Neuronal stem cell (in vitro differentiated cells): ENCODE results near the gene MTFR1L.

ENCODE experiments used
- DNase-seq: peaks from one replicate; pipeline ENCODE4 v3.0.0-alpha.2; 2013; ENCODE audit warnings: low spot score
- H2AFZ ChIP-seq: one replicate; pipeline ENCODE4 v1.6.1; 2013; ENCODE audit warnings: mild to moderate bottlenecking, low read length, inconsistent platforms
- H2AK5ac ChIP-seq: 2 replicates; pipeline ENCODE4 v1.6.1; 2013; ENCODE audit warnings: low read depth, mild to moderate bottlenecking, inconsistent platforms, low read length, moderate library complexity, mixed read lengths
- H2BK120ac ChIP-seq: 2 replicates; pipeline ENCODE4 v1.6.1; 2013; ENCODE audit warnings: low read depth, mild to moderate bottlenecking, inconsistent platforms, low read length, moderate library complexity, mixed read lengths
- H2BK12ac ChIP-seq: one replicate; pipeline ENCODE4 v1.6.1; 2013; ENCODE audit warnings: low read length, inconsistent platforms
- H2BK15ac ChIP-seq: 2 replicates; pipeline ENCODE4 v1.6.1; 2013; ENCODE audit warnings: mild to moderate bottlenecking, low read length, inconsistent platforms, mixed read lengths
- H2BK5ac ChIP-seq: one replicate; pipeline ENCODE4 v1.6.1; 2013; ENCODE audit warnings: inconsistent platforms, mild to moderate bottlenecking, low read length, moderate library complexity
- H3K14ac ChIP-seq: one replicate; pipeline ENCODE4 v1.6.1; 2013; ENCODE audit warnings: low read length, inconsistent platforms
- H3K18ac ChIP-seq: 2 replicates; pipeline ENCODE4 v1.6.1; 2013; ENCODE audit warnings: low read length, inconsistent platforms
- H3K23ac ChIP-seq: 2 replicates; pipeline ENCODE4 v1.6.1; 2013; ENCODE audit warnings: low read depth, mild to moderate bottlenecking, mixed read lengths, low read length, inconsistent platforms; ENCODE audit not compliant: poor library complexity
- H3K27ac ChIP-seq: replicated peaks from 3 replicates; pipeline ENCODE4 v1.5.1; 2013; ENCODE audit warnings: low read length, inconsistent platforms
- H3K27me3 ChIP-seq, 3 experiments: 2 replicates each; pipeline ENCODE4 v1.6.1; 2013; ENCODE audit warnings: low read length in 3 of 3, mild to moderate bottlenecking in 2 of 3, inconsistent platforms in 1 of 3, low read depth in 1 of 3, mixed read lengths in 1 of 3, moderate library complexity in 1 of 3; ENCODE audit not compliant: control insufficient read depth in 3 of 3, insufficient read depth in 3 of 3
- H3K36me3 ChIP-seq, 2 donors: replicated peaks in 1 of 2; 2 replicates each; pipeline ENCODE4 v1.6.1; 2013; ENCODE audit warnings: low read length in 2 of 2; ENCODE audit not compliant: control insufficient read depth in 2 of 2, insufficient read depth in 2 of 2
- H3K4ac ChIP-seq: 2 replicates; pipeline ENCODE4 v1.6.1; 2013; ENCODE audit warnings: inconsistent platforms, mild to moderate bottlenecking, low read length, moderate library complexity
- H3K4me1 ChIP-seq, 2 donors: 1 replicate in 1 of 2; 2 replicates in 1 of 2; pipeline ENCODE4 v1.6.1; 2013; ENCODE audit warnings: low read length in 2 of 2, low read depth in 1 of 2; ENCODE audit not compliant: control insufficient read depth in 2 of 2, insufficient read depth in 1 of 2
- H3K4me2 ChIP-seq: one replicate; pipeline ENCODE4 v1.6.1; 2013; ENCODE audit warnings: mild to moderate bottlenecking, low read length, inconsistent platforms; ENCODE audit not compliant: insufficient read depth, poor library complexity, severe bottlenecking
- H3K4me3 ChIP-seq, 2 donors: 2 replicates each; pipeline ENCODE4 v1.5.1; 2013; ENCODE audit warnings: low read length in 2 of 2, mild to moderate bottlenecking in 2 of 2, inconsistent platforms in 1 of 2, moderate library complexity in 1 of 2
- H3K79me1 ChIP-seq: one replicate; pipeline ENCODE4 v1.6.1; 2013; ENCODE audit warnings: low read depth, mild to moderate bottlenecking, inconsistent platforms, low read length, moderate library complexity
- H3K9ac ChIP-seq: one replicate; pipeline ENCODE4 v1.6.1; 2013; ENCODE audit warnings: mild to moderate bottlenecking, low read depth, low read length, inconsistent platforms; ENCODE audit not compliant: poor library complexity
- H3K9me3 ChIP-seq, 2 donors: replicated peaks in 1 of 2; 2 replicates each; pipeline versions ENCODE3 to v1.6.1; 2013; ENCODE audit warnings: low read length in 2 of 2, mild to moderate bottlenecking in 2 of 2, inconsistent platforms in 1 of 2, low read depth in 1 of 2, mixed read lengths in 1 of 2, moderate library complexity in 1 of 2; ENCODE audit not compliant: control insufficient read depth in 2 of 2, insufficient read depth in 1 of 2
- H4K8ac ChIP-seq: one replicate; pipeline ENCODE4 v1.6.1; 2013; ENCODE audit warnings: low read depth, mild to moderate bottlenecking, inconsistent platforms, low read length, moderate library complexity
- H4K91ac ChIP-seq: one replicate; pipeline ENCODE4 v1.6.1; 2013; ENCODE audit warnings: low read length, low read depth, mild to moderate bottlenecking, inconsistent platforms; ENCODE audit not compliant: poor library complexity
- whole genome bisulfite sequencing, 2 donors: extraction: QIAGEN DNeasy Blood & Tissue Kit; methylation state at CpG; one replicate each; pipeline ENCODE4 v1.1.7; 2013; ENCODE audit warnings: missing lambda C conversion rate in 2 of 2, mixed read lengths in 1 of 2; ENCODE audit not compliant: insufficient read length in 2 of 2, insufficient replicate concordance in 1 of 2; ENCODE audit errors: extremely low coverage in 2 of 2; 5-methylcytosine and 5-hydroxymethylcytosine counted together

MTFR1L gene

GRCh38 chr1:25807480-25808390, 12.0 kb upstream of the MTFR1L start:
- Histone ChIP-seq H3K4me1 (peaks cover 7 to 10% of the 10 kb centered on the region in 2 donors), H2BK5ac (no peak overlapping the region), H2BK15ac (no peak overlapping the region), H2AFZ (no peak overlapping the region), H3K27ac (no peak overlapping the region), H3K27me3 (no peaks in the 10 kb centered on the region), H3K23ac (no peak overlapping the region), H2AK5ac (no peak overlapping the region), H2BK12ac (no peak overlapping the region), H4K91ac (no peak overlapping the region), H3K9ac (peak overlapping the region; percentile 66), H2BK120ac (no peak overlapping the region), H3K4me2 (no peak overlapping the region), H3K4ac (no peak overlapping the region), H3K36me3 (peaks cover 35 to 80% of the 10 kb centered on the region in 2 donors), H3K18ac (no peak overlapping the region), H3K9me3 (no peaks in the 10 kb centered on the region), H4K8ac (no peak overlapping the region), H3K14ac (no peak overlapping the region), H3K4me3 (no peak overlapping the region), H3K79me1 (peaks cover 9% of the 10 kb centered on the region)
- WGBS, 2 donors: no CpG with 5 or more reads among the region's 20 CpGs
- DNase-seq: no peak

GRCh38 chr1:25808481-25809244, 11.1 kb upstream of the MTFR1L start:
- no peak overlapping the region for H2BK5ac ChIP-seq
- peak overlapping the region; percentile 82 for H3K23ac ChIP-seq
- no peaks in the 10 kb centered on the region for H3K27me3 ChIP-seq
- H2BK120ac ChIP-seq: no peak overlapping the region
- no peak overlapping the region for H2BK15ac ChIP-seq
- peaks cover 4 to 8% of the 10 kb centered on the region in 2 donors for H3K4me1 ChIP-seq
- no peak overlapping the region for H2AFZ ChIP-seq
- H3K4me3 ChIP-seq: no peak overlapping the region
- no peak overlapping the region for H3K27ac ChIP-seq
- peaks cover 13% of the 10 kb centered on the region for H3K79me1 ChIP-seq
- no peak for DNase-seq
- H3K4me2 ChIP-seq: no peak overlapping the region
- no peak overlapping the region for H3K9ac ChIP-seq
- no peak overlapping the region for H3K14ac ChIP-seq
- no peak overlapping the region for H2BK12ac ChIP-seq
- no peaks in the 10 kb centered on the region for H3K9me3 ChIP-seq
- no peak overlapping the region for H2AK5ac ChIP-seq
- H4K91ac ChIP-seq: no peak overlapping the region
- H3K4ac ChIP-seq: no peak overlapping the region
- WGBS, 2 donors: no CpG with 5 or more reads among the region's 34 CpGs
- H4K8ac ChIP-seq: no peak overlapping the region
- H3K36me3 ChIP-seq: peaks cover 42 to 87% of the 10 kb centered on the region in 2 donors
- no peak overlapping the region for H3K18ac ChIP-seq

GRCh38 chr1:25809283-25809926, 10.3 kb upstream of the MTFR1L start:
- Histone ChIP-seq H3K4me3 (no peak overlapping the region), H3K14ac (no peak overlapping the region), H4K8ac (no peak overlapping the region), H3K27me3 (no peaks in the 10 kb centered on the region), H3K79me1 (peaks cover 13% of the 10 kb centered on the region), H3K9ac (no peak overlapping the region), H4K91ac (no peak overlapping the region), H3K4ac (no peak overlapping the region), H2BK5ac (no peak overlapping the region), H2AK5ac (no peak overlapping the region), H2BK120ac (no peak overlapping the region), H3K9me3 (no peaks in the 10 kb centered on the region), H3K36me3 (peaks cover 50 to 89% of the 10 kb centered on the region in 2 donors), H3K4me1 (peaks cover 0 to 4% of the 10 kb centered on the region in 2 donors), H3K4me2 (no peak overlapping the region), H2BK12ac (no peak overlapping the region), H3K27ac (no peak overlapping the region), H2AFZ (no peak overlapping the region), H3K23ac (peak overlapping the region; percentile 82), H2BK15ac (no peak overlapping the region), H3K18ac (no peak overlapping the region)
- WGBS, 2 donors: no CpG with 5 or more reads among the region's 18 CpGs
- no peak for DNase-seq
